Measurements from ENCODE around the gene MRFAP1.

The MRFAP1 gene

GRCh38 chr4:6640292-6641163 is at the start of gene MRFAP1:
TSS of gene MRFAP1 (plus strand) at chr4:6640685. CDS start at chr4:6640863, 178 bp downstream.
- Mint-ChIP-seq H3K27me3 (no peaks in the 10 kb centered on the region), H3K36me3 (peaks cover 36 to 46% of the 10 kb centered on the region in 2 donors), H3K27ac (peak within 1 kb of the TSS; percentile 100), H3K9me3 (no peaks in the 10 kb centered on the region), H3K4me1 (peaks cover 24 to 38% of the 10 kb centered on the region in 2 donors), H3K4me3 (peak within 1 kb of the TSS; percentile 98 to 99)
- ATAC-seq (replicated peaks), result peak; percentile 89 to 93
- peak; percentile 93 for DNase-seq

GRCh38 chr4:6591313-6591712 is 49.2 kb upstream of the MRFAP1 start:
- Mint-ChIP-seq H3K36me3 (peaks cover 38 to 45% of the 10 kb centered on the region in 2 donors), H3K27ac (peak overlapping the region; percentile 71), H3K9me3 (no peaks in the 10 kb centered on the region), H3K27me3 (no peaks in the 10 kb centered on the region), H3K4me3 (no peak overlapping the region), H3K4me1 (peaks cover 11 to 18% of the 10 kb centered on the region in 2 donors)
- ATAC-seq (replicated peaks) (peak; percentile 85), DNase-seq (peak; percentile 29)

- H3K4me1 Mint-ChIP-seq, result peaks cover 11 to 18% of the 10 kb centered on the region in 2 donors
- ATAC-seq (replicated peaks) (no peak), DNase-seq (no peak)
- no peak overlapping the region for H3K4me3 Mint-ChIP-seq
- H3K27ac Mint-ChIP-seq, result peak overlapping the region; percentile 71
- no peaks in the 10 kb centered on the region for H3K9me3 Mint-ChIP-seq
- H3K27me3 Mint-ChIP-seq, result no peaks in the 10 kb centered on the region
- peaks cover 43 to 50% of the 10 kb centered on the region in 2 donors for H3K36me3 Mint-ChIP-seq
Measured at GRCh38 chr4:6591781-6592180, 48.7 kb upstream of the MRFAP1 start.

- Mint-ChIP-seq H3K4me1 (peaks cover 11 to 18% of the 10 kb centered on the region in 2 donors), H3K4me3 (no peak overlapping the region), H3K36me3 (peaks cover 46 to 47% of the 10 kb centered on the region in 2 donors), H3K9me3 (no peaks in the 10 kb centered on the region), H3K27ac (no peak overlapping the region), H3K27me3 (no peaks in the 10 kb centered on the region)
- no peak for DNase-seq
- ATAC-seq (replicated peaks), result no peak
Measured at GRCh38 chr4:6592804-6593563, 47.5 kb upstream of the MRFAP1 start.

- H3K9me3 Mint-ChIP-seq, result no peaks in the 10 kb centered on the region
- peaks cover 11 to 18% of the 10 kb centered on the region in 2 donors for H3K4me1 Mint-ChIP-seq
- no peaks in the 10 kb centered on the region for H3K27me3 Mint-ChIP-seq
Measured at GRCh38 chr4:6594341-6594740, 46.1 kb upstream of the MRFAP1 start.

GRCh38 chr4:6594826-6595355 is 45.6 kb upstream of the MRFAP1 start:
- Mint-ChIP-seq H3K36me3 (peaks cover 46 to 51% of the 10 kb centered on the region in 2 donors), H3K27me3 (no peaks in the 10 kb centered on the region), H3K27ac (peak overlapping the region; percentile 26), H3K4me3 (no peak overlapping the region), H3K9me3 (no peaks in the 10 kb centered on the region), H3K4me1 (peaks cover 11 to 18% of the 10 kb centered on the region in 2 donors)
- no peak for ATAC-seq (replicated peaks)
- no peak for DNase-seq

More at GRCh38 chr4:6594341-6594740, 46.1 kb upstream of the MRFAP1 start:
- Mint-ChIP-seq H3K4me3 (no peak overlapping the region), H3K36me3 (peaks cover 49% of the 10 kb centered on the region in 2 donors), H3K27ac (no peak overlapping the region)
- ATAC-seq (replicated peaks) (no peak), DNase-seq (no peak)

GRCh38 chr4:6595897-6596537 is 44.5 kb upstream of the MRFAP1 start:
- Mint-ChIP-seq H3K27ac (no peak overlapping the region), H3K27me3 (no peaks in the 10 kb centered on the region), H3K36me3 (peaks cover 44 to 46% of the 10 kb centered on the region in 2 donors), H3K9me3 (no peaks in the 10 kb centered on the region), H3K4me1 (peaks cover 9 to 10% of the 10 kb centered on the region in 2 donors), H3K4me3 (no peak overlapping the region)
- DNase-seq (no peak), ATAC-seq (replicated peaks) (peak; percentile 25 to 45)

GRCh38 chr4:6596948-6597347 is 43.5 kb upstream of the MRFAP1 start:
- Mint-ChIP-seq H3K27me3 (no peaks in the 10 kb centered on the region), H3K27ac (no peak overlapping the region), H3K4me1 (peaks cover 4 to 5% of the 10 kb centered on the region in 2 donors), H3K9me3 (no peaks in the 10 kb centered on the region), H3K4me3 (no peak overlapping the region), H3K36me3 (peaks cover 46 to 48% of the 10 kb centered on the region in 2 donors)
- ATAC-seq (replicated peaks) (no peak), DNase-seq (no peak)

GRCh38 chr4:6598127-6598526 is 42.4 kb upstream of the MRFAP1 start:
- Mint-ChIP-seq H3K4me1 (peaks cover 0 to 5% of the 10 kb centered on the region in 2 donors), H3K36me3 (peaks cover 55 to 57% of the 10 kb centered on the region in 2 donors), H3K27ac (no peak overlapping the region), H3K4me3 (no peak overlapping the region), H3K27me3 (no peaks in the 10 kb centered on the region), H3K9me3 (no peaks in the 10 kb centered on the region)
- no peak for DNase-seq
- no peak for ATAC-seq (replicated peaks)

- Mint-ChIP-seq H3K27me3 (no peaks in the 10 kb centered on the region), H3K4me3 (no peak overlapping the region), H3K9me3 (peaks cover 2 to 3% of the 10 kb centered on the region in 2 donors), H3K27ac (no peak overlapping the region), H3K36me3 (peaks cover 57 to 60% of the 10 kb centered on the region in 2 donors), H3K4me1 (peaks cover 0 to 5% of the 10 kb centered on the region in 2 donors)
- ATAC-seq (replicated peaks) (no peak), DNase-seq (no peak)
Measured at GRCh38 chr4:6598641-6599040, 41.8 kb upstream of the MRFAP1 start.

- ATAC-seq (replicated peaks) (no peak), DNase-seq (no peak)
- H3K9me3 Mint-ChIP-seq, result peaks cover 13 to 14% of the 10 kb centered on the region in 2 donors
- no peaks in the 10 kb centered on the region for H3K27me3 Mint-ChIP-seq
- no peaks in the 10 kb centered on the region for H3K4me1 Mint-ChIP-seq
- H3K4me3 Mint-ChIP-seq, result no peak overlapping the region
- H3K27ac Mint-ChIP-seq, result peak overlapping the region; percentile 51
- H3K36me3 Mint-ChIP-seq, result peaks cover 69 to 75% of the 10 kb centered on the region in 2 donors
Measured at GRCh38 chr4:6601661-6602250, 38.7 kb upstream of the MRFAP1 start.

GRCh38 chr4:6602289-6602688 is 38.2 kb upstream of the MRFAP1 start:
- Mint-ChIP-seq H3K36me3 (peaks cover 69 to 77% of the 10 kb centered on the region in 2 donors), H3K27me3 (no peaks in the 10 kb centered on the region), H3K4me1 (no peaks in the 10 kb centered on the region), H3K4me3 (no peak overlapping the region), H3K27ac (no peak overlapping the region), H3K9me3 (peaks cover 13 to 14% of the 10 kb centered on the region in 2 donors)
- DNase-seq, result no peak
- no peak for ATAC-seq (replicated peaks)

- DNase-seq (no peak), ATAC-seq (replicated peaks) (no peak)
- H3K27ac Mint-ChIP-seq, result peak overlapping the region; percentile 86
- no peak overlapping the region for H3K4me3 Mint-ChIP-seq
- peaks cover 75 to 81% of the 10 kb centered on the region in 2 donors for H3K36me3 Mint-ChIP-seq
- peaks cover 13 to 14% of the 10 kb centered on the region in 2 donors for H3K9me3 Mint-ChIP-seq
- no peaks in the 10 kb centered on the region for H3K27me3 Mint-ChIP-seq
- peaks cover 0 to 6% of the 10 kb centered on the region in 2 donors for H3K4me1 Mint-ChIP-seq
Measured at GRCh38 chr4:6603128-6603527, 37.4 kb upstream of the MRFAP1 start.
